ENCODE results near the gene FOLH1.
"Not testable (repeated sequence)": the region's sequence is repeated elsewhere in the genome, so short reads cannot be mapped to it uniquely, and the experiment has no call there.

GRCh38 chr11:49250398-49251115, 42.2 kb upstream of the FOLH1 start:
- not testable (repeated sequence) for TF ChIP-seq CTCF (IDR thresholded peaks at IDR 0.05; ENCODE audit: control extremely low read depth in 1 of 3, insufficient read depth in 1 of 3, low read depth in 1 of 3, low read length in 3 of 3); YY1 (IDR thresholded peaks at IDR 0.05; ENCODE audit: low read depth, low read length); POLR2A (IDR thresholded peaks at IDR 0.05; ENCODE audit: control extremely low read depth in 1 of 2, low read depth in 2 of 2, low read length in 2 of 2); MAFK (IDR thresholded peaks at IDR 0.05; ENCODE audit: low read depth, low read length); POLR2AphosphoS5 (IDR thresholded peaks at IDR 0.05; ENCODE audit: low read depth, low read length); TCF12 (IDR thresholded peaks at IDR 0.05; ENCODE audit: low read depth, low read length); MAX (IDR thresholded peaks at IDR 0.05); FOSL1 (IDR thresholded peaks at IDR 0.05; ENCODE audit: insufficient read depth, low read depth, low read length)

Measured in H1 (cell line).